ENCODE measurements around the gene MEIS3.
"Not testable (repeated sequence)": the region's sequence is repeated elsewhere in the genome, so short reads cannot be mapped to it uniquely, and the experiment has no call there.

The MEIS3 gene

GRCh38 chr19:47416643-47416985 lies 2.7 kb downstream of the MEIS3 start:
- no peak for DNase-seq (ENCODE audit: low read depth, low spot score)

DNA sequence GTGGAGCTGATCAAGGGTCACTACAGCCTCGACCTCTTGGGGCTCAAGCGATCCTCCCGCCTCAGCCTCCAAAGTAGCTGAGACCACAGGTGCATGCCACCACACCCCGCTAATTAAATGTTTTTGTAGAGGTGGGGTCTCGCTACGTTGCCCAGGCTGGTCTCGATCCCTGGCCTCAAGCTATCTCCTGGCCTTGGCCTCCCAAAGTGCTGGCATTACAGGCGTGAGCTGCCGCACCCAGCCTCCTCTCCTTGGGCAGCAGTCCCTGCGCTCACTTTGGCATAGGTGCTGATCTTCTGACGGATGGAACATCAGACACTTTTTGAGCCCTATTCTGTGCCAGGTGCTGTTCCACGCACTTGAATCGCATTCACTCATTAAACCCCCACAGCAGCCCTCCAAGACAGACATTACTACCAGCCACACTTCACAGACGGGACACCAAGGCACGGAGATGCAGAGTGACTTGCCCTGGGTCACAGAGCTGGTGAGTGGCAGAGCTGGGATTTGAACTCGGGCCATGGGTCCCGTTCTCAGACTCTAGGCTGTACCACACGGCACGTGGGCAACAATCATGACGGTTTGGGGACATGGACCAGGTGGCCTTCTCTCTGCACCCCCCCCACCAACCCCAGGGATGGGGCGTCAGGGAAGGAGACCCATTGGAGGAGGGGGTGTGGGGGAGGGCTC lies 3.2 kb downstream of the MEIS3 start:
- no peak for DNase-seq (ENCODE audit: low read depth, low spot score)

DNA sequence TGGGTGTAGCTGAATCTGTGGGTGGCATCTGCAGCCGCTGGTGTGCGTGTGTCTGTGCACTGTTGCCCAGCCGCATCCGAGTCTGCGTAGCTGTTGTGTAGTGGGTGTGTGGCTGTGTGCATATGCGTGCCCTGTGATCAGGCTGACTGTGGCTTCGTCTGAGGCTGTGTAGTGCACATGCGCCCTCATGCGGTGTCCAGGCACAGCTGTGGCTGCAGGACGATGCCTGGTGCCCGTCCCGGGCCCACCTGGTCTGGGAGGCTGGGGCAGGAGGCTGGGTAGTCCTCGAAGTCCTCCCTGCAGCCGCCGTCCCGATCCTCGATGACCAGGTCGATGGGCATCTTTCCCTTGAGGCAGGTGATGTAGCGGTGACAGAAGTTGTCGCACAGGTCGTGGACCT lies 4.9 kb downstream of the MEIS3 start:
- DNase-seq (ENCODE audit: low read depth, low spot score), result peak; percentile 54

DNA sequence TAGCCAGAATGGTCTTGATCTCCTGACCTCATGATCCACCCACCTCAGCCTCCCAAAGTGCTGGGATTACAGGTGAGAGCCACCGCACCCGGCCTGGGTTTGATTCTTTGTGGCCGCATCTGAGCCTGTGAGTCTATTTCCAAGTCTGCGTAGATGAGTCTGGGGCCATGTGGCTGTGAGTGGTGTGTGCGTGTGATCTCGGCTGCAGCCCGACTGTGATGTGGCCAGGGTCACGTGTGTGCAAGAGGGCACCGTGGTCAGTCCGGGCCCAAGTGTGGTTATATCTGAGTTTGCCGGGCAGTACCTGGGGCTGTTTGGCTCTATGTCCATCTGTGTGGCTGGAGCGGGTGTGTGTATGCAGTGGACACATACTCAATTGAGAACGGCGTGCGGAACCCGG lies 5.4 kb downstream of the MEIS3 start:
- no peak for DNase-seq (ENCODE audit: low read depth, low spot score)

GRCh38 chr19:47411696-47412095 lies 7.6 kb downstream of the MEIS3 start:
- not testable (repeated sequence) for DNase-seq (ENCODE audit: low read depth, low spot score)

- no peak for DNase-seq (ENCODE audit: low read depth, low spot score)
These were observed 8.2 kb downstream of the MEIS3 start for GRCh38 chr19:47411101-47411500.

DNA sequence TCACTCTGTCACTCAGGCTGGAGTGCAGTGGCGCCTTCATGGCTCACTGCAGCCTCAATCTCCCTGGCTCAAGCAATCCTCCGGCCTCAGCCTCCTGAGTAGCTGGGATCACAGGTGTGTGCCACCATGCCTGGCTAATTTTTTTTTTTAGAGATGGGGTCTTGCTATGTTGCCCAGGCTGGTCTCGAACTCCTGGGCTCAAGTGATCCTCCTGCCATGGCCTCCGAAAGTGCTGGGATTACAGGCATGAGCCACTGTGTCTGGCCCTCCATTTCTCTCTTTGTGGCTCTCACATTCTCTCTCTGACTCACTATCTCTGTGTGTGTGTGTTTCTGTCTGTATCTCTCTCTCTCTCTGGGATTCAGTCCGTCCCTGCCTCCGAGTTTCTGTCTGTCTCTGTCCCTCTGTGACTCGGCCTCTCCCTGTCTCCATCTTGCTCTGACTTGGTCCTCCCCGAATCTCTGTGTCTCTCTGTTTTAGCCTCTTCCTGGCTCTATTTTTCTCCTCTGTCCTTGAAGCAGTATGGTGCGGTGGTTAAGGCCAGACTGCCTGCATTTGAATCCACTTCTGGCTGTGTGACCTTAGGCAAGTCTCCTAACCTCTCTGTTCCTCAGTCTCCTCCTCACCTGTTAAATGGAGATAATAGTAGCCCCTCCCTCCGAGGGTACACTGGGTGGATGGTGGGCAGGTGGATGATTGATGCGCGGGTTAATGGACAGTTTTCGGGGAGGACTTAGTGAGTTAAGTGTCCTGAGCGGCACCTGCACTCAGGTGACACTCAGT lies 11.0 kb downstream of the MEIS3 start:
- DNase-seq (ENCODE audit: low read depth, low spot score), result no peak

GRCh38 chr19:47407417-47407774 lies 11.9 kb downstream of the MEIS3 start:
- peak; percentile 78 for DNase-seq (ENCODE audit: low read depth, low spot score)

GRCh38 chr19:47406711-47407416 lies 12.5 kb downstream of the MEIS3 start:
- DNase-seq (ENCODE audit: low read depth, low spot score), result peak; percentile 86

DNA sequence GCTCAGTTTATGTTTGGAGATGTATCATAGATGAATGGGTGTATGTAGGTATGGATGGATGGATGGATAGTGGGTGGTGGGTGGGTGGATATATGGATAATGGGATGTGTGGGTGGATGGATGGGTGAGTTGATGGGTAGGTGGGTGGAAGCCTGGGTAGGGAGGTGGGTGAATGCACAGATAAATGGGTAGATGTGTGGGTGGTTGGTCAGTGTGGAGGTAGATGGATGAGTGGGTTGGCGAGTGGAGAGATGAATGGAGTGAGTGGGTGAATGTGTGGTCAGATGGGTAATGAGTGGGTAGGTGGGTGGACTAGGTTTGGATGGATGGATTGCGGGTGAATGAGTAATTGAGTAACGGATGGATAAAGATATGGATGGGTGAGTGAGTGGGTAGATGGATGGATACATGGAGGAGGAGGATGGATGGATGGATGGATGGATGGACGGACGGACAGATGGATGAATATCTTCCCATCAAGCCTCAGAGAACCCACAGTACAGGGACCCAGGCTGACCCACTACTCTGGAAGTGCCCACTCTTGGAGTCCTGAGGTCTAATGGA lies 13.4 kb downstream of the MEIS3 start:
- no peak for DNase-seq (ENCODE audit: low read depth, low spot score)

DNA sequence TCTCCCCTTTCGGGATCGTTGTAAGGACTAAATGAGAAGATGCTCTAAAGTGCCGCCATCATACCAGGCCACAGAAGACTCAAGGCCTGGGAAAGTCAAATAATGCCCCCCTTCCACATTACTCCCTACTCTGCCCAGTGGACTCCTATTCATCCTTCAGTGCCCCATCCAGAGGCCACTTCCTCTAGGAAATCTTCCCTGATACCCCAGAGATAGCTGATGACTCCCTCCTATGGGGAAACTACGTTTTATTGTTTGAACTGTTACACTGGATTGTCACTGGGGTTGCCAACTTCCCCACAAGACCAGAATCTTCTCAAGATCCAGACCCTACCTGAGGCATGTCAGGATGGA lies 14.2 kb downstream of the MEIS3 start:
- DNase-seq (ENCODE audit: low read depth, low spot score), result no peak

DNA sequence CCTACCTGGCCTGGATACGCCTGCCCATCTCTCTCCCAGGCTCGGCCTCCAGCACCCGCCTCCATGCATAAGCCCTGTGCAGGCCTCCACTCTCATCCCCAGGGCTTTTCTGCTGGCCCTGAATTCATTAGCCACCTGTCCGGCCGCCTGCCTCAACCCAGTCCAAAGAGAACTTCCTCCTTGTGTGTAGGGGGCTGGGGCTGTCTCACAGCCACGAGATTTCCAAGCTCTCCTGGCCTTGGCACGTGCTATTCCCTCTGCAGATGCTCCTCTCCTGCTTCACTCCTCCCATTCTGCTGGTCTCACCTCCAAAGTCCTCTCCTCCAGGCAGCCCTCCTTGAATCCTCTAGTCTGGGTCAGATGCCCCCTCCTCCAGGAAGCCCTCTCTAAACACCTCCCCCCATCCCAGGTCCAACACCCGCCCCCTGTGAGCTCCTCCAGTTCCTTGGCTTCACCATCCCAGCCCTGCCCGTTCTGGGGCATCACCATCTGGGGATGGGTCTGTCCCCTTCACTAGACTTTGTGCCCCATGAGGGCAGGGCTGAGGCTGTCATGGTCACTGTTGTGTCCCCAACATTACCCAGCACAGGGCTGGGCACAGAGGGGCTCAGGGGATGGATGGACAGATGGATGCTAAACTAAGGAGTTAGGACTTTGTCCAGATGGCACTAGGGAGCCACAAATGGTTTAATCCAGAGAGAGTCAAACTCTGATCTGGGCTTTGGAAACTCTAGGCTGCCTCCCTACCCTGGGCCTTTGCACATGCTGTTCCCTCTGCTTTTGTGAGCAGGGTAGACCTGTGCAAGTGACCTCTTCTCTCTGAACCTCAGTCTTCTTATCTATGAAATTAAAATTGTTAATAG lies 14.8 kb downstream of the MEIS3 start:
- no peak for DNase-seq (ENCODE audit: low read depth, low spot score)

GRCh38 chr19:47402504-47402903 lies 16.8 kb downstream of the MEIS3 start:
- peak; percentile 17 for DNase-seq (ENCODE audit: low read depth, low spot score)

- DNase-seq (ENCODE audit: low read depth, low spot score), result peak; percentile 47
These were observed 20.4 kb downstream of the MEIS3 start for GRCh38 chr19:47398707-47399597.

- DNase-seq (ENCODE audit: low read depth, low spot score), result peak; percentile 93
These were observed 27.7 kb downstream of the MEIS3 start for GRCh38 chr19:47391510-47392223.

- DNase-seq (ENCODE audit: low read depth, low spot score), result peak; percentile 58
These were observed 28.5 kb downstream of the MEIS3 start for GRCh38 chr19:47390533-47391488.

GRCh38 chr19:47389150-47389556 lies 30.2 kb downstream of the MEIS3 start:
- no peak for DNase-seq (ENCODE audit: low read depth, low spot score)

GRCh38 chr19:47388721-47389120 lies 30.6 kb downstream of the MEIS3 start:
- DNase-seq (ENCODE audit: low read depth, low spot score), result not testable (repeated sequence)

GRCh38 chr19:47387623-47388022 lies 31.7 kb downstream of the MEIS3 start:
- not testable (repeated sequence) for DNase-seq (ENCODE audit: low read depth, low spot score)
